ENCODE results near the gene ISCU. TPM values are rescaled to one million over a fixed set of nuclear protein-coding genes. Genes with fewer than 3 reads are reported as not detected.

The ISCU gene
- total and polyA plus RNA-seq, 9 of the 15 experiments (the other 6 are each of a cell fraction or from before 2014, with no cell fraction given), result 15.9 to 92.5 (median 77.3) TPM

DNA sequence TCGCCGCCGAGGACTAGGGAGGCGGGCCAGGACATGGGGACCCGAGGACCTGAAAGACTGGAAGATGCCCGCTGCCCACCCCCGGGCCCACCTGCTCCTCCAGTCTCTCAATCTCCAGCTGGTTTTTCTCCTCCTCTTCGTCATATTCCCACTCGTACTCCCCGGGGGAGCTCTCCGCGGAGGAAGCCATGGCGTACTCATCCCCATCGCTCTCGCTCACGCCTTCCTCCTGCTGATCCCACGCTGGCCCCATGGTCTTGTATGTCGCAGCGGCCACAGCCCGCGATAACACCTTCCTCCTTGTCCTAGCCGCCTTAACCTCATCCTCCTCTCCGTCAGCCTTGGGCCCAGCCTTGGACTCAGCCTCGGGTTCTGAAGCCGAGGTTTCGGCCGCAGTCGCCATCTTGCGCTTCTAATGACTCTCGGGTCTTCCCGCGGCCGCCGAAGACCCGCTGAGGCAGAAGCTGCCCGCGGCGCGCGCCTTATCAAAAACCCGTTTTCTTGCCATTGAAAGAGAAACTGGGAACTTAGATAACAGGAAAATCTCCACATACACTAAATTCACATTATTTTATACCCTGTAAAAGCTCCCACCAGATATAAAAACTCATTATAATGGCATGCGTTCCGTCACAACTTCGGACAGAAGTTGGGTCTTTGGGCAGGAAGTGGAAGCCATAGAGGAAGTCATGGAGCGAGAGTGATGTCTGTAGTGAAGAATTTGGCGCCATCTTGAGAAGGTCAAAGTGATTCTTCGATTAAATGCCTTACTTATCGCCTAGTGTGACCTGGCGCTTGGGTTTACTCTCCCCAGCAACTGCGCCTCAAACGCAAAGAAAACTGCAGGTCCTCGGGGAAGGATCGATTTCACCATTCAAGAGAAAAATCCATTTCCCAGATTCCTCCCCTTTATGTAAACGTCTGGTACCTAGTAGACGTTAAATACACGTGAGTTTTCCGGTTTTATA lies 1.4 kb upstream of the ISCU start, which contains the start of gene SART3 (continued):
- TF ChIP-seq, protein P1, sequence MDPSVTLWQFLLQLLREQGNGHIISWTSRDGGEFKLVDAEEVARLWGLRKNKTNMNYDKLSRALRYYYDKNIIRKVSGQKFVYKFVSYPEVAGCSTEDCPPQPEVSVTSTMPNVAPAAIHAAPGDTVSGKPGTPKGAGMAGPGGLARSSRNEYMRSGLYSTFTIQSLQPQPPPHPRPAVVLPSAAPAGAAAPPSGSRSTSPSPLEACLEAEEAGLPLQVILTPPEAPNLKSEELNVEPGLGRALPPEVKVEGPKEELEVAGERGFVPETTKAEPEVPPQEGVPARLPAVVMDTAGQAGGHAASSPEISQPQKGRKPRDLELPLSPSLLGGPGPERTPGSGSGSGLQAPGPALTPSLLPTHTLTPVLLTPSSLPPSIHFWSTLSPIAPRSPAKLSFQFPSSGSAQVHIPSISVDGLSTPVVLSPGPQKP (CRISPR knock-in tag; IDR thresholded peaks at IDR 0.05), result no peak
- TF ChIP-seq, protein P2, sequence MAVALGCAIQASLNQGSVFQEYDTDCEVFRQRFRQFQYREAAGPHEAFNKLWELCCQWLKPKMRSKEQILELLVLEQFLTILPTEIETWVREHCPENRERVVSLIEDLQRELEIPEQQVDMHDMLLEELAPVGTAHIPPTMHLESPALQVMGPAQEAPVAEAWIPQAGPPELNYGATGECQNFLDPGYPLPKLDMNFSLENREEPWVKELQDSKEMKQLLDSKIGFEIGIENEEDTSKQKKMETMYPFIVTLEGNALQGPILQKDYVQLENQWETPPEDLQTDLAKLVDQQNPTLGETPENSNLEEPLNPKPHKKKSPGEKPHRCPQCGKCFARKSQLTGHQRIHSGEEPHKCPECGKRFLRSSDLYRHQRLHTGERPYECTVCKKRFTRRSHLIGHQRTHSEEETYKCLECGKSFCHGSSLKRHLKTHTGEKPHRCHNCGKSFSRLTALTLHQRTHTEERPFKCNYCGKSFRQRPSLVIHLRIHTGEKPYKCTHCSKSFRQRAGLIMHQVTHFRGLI (CRISPR knock-in tag; IDR thresholded peaks at IDR 0.05), result no peak
- no peak for TF ChIP-seq EZH2 (IDR thresholded peaks at IDR 0.05; ENCODE audit: borderline replicate concordance, low read depth, low read length)
- TF ChIP-seq ZNF431 (CRISPR knock-in tag; IDR thresholded peaks at IDR 0.05), result peak; percentile 39; the same call in 1 of the 2 replicates
- TF ChIP-seq SREBF2 (CRISPR knock-in tag; IDR thresholded peaks at IDR 0.05), result no peak
- TF ChIP-seq, protein P3, sequence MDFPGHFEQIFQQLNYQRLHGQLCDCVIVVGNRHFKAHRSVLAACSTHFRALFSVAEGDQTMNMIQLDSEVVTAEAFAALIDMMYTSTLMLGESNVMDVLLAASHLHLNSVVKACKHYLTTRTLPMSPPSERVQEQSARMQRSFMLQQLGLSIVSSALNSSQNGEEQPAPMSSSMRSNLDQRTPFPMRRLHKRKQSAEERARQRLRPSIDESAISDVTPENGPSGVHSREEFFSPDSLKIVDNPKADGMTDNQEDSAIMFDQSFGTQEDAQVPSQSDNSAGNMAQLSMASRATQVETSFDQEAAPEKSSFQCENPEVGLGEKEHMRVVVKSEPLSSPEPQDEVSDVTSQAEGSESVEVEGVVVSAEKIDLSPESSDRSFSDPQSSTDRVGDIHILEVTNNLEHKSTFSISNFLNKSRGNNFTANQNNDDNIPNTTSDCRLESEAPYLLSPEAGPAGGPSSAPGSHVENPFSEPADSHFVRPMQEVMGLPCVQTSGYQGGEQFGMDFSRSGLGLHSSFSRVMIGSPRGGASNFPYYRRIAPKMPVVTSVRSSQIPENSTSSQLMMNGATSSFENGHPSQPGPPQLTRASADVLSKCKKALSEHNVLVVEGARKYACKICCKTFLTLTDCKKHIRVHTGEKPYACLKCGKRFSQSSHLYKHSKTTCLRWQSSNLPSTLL (IDR thresholded peaks at IDR 0.05), result no peak
- peak; percentile 83 for TF ChIP-seq POLR2B (IDR thresholded peaks at IDR 0.05; ENCODE audit: low read depth, partially characterized antibody)
- TF ChIP-seq, protein P4, sequence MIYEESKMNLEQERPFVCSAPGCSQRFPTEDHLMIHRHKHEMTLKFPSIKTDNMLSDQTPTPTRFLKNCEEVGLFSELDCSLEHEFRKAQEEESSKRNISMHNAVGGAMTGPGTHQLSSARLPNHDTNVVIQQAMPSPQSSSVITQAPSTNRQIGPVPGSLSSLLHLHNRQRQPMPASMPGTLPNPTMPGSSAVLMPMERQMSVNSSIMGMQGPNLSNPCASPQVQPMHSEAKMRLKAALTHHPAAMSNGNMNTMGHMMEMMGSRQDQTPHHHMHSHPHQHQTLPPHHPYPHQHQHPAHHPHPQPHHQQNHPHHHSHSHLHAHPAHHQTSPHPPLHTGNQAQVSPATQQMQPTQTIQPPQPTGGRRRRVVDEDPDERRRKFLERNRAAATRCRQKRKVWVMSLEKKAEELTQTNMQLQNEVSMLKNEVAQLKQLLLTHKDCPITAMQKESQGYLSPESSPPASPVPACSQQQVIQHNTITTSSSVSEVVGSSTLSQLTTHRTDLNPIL (CRISPR knock-in tag; IDR thresholded peaks at IDR 0.05), result no peak
- TF ChIP-seq, protein P5, sequence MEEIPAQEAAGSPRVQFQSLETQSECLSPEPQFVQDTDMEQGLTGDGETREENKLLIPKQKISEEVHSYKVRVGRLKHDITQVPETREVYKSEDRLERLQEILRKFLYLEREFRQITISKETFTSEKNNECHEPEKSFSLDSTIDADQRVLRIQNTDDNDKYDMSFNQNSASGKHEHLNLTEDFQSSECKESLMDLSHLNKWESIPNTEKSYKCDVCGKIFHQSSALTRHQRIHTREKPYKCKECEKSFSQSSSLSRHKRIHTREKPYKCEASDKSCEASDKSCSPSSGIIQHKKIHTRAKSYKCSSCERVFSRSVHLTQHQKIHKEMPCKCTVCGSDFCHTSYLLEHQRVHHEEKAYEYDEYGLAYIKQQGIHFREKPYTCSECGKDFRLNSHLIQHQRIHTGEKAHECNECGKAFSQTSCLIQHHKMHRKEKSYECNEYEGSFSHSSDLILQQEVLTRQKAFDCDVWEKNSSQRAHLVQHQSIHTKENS (CRISPR knock-in tag; IDR thresholded peaks at IDR 0.05), result no peak
- TF ChIP-seq NFIC (IDR thresholded peaks at IDR 0.05), result peak; percentile 12; the same call in 1 of the 2 replicates
- TF ChIP-seq CBX5 (IDR thresholded peaks at IDR 0.05; ENCODE audit: borderline replicate concordance, low read depth), result no peak
- TF ChIP-seq ZNF175 (CRISPR knock-in tag; IDR thresholded peaks at IDR 0.05; ENCODE audit: low read depth), result peak; percentile 67; the same call in 1 of the 2 replicates
- TF ChIP-seq GABPB1 (CRISPR knock-in tag; IDR thresholded peaks at IDR 0.05), result peak; percentile 85
- no peak for TF ChIP-seq RBM39 (optimal IDR thresholded peaks at IDR 0.05; ENCODE audit: low read depth, low read length)
- 0 out of 2 replicates have a peak, but pooled peaks have one; percentile 17 for TF ChIP-seq ZKSCAN1 (IDR thresholded peaks at IDR 0.05; ENCODE audit: low read depth, low read length)
- TF ChIP-seq MED1 (CRISPR knock-in tag; IDR thresholded peaks at IDR 0.05; ENCODE audit: borderline replicate concordance), result no peak
- TF ChIP-seq PCBP2 (IDR thresholded peaks at IDR 0.05; ENCODE audit: low read depth, low read length, poor library complexity, severe bottlenecking), result no peak
- peak; percentile 17; the same call in 1 of the 2 replicates for TF ChIP-seq SMARCA4 (IDR thresholded peaks at IDR 0.05)
- no peak for TF ChIP-seq ZNF77 (CRISPR knock-in tag; IDR thresholded peaks at IDR 0.05)
- TF ChIP-seq ELF4 (CRISPR knock-in tag; IDR thresholded peaks at IDR 0.05), result no peak
- TF ChIP-seq KAT2B (IDR thresholded peaks at IDR 0.05; ENCODE audit: low read depth, low read length), result no peak
